NB4 (cell line): ENCODE results near the gene MYO10.

ENCODE experiments used
- MYC ChIP-seq: IDR thresholded peaks from 2 replicates; pipeline ENCODE4 v1.6.1; 2011; ENCODE audit warnings: low read depth, low read length
- POLR2A ChIP-seq: IDR thresholded peaks from 2 replicates; pipeline ENCODE4 v1.6.1; 2011; ENCODE audit warnings: mild to moderate bottlenecking; ENCODE audit not compliant: insufficient read length; ENCODE audit errors: extremely low read depth
- TF ChIP-seq, protein P1 (sequence below): IDR thresholded peaks from one replicate; pipeline ENCODE4 v1.5.1; 2012; ENCODE audit warnings: low read depth, low read length
- TF ChIP-seq, protein P2 (sequence below): IDR thresholded peaks from 2 replicates; pipeline ENCODE4 v1.6.1; 2011; ENCODE audit warnings: low read depth, low read length

DNA sequence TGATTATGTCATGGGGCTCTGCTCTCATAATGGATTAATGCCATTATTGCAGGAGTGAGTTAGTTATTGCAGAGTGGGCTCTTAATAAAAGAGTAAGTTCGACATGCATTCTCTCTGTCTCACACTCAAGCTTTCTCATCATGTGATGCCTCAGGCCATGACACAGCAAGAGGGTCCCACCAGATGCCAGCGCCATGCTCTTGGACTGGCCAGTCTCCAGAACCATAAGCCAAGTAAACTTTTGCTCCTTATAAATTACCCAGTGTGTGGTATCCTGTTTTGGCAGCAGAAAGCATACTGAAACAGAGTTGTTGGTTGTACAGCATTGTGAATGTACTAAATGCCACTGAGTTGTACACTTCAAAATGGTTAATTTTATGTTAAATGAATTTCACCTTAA is 138.1 kb downstream of the MYO10 start:
- TF ChIP-seq, protein P1, sequence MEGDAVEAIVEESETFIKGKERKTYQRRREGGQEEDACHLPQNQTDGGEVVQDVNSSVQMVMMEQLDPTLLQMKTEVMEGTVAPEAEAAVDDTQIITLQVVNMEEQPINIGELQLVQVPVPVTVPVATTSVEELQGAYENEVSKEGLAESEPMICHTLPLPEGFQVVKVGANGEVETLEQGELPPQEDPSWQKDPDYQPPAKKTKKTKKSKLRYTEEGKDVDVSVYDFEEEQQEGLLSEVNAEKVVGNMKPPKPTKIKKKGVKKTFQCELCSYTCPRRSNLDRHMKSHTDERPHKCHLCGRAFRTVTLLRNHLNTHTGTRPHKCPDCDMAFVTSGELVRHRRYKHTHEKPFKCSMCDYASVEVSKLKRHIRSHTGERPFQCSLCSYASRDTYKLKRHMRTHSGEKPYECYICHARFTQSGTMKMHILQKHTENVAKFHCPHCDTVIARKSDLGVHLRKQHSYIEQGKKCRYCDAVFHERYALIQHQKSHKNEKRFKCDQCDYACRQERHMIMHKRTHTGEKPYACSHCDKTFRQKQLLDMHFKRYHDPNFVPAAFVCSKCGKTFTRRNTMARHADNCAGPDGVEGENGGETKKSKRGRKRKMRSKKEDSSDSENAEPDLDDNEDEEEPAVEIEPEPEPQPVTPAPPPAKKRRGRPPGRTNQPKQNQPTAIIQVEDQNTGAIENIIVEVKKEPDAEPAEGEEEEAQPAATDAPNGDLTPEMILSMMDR = no peak
- no peak for TF ChIP-seq POLR2A
- TF ChIP-seq, protein P2, sequence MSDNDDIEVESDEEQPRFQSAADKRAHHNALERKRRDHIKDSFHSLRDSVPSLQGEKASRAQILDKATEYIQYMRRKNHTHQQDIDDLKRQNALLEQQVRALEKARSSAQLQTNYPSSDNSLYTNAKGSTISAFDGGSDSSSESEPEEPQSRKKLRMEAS = no peak
- TF ChIP-seq MYC = no peak
